GM23338 (cell line): ENCODE results near the gene DCLK1.

Experiments used
- CREB1 ChIP-seq: fragments of 250-450 bp; sonication (Bioruptor Pico); IDR thresholded peaks from 2 replicates; pipeline ENCODE4 v1.5.0; 2020; ENCODE audit warnings: low read depth, mild to moderate bottlenecking, moderate library complexity
- EZH2phosphoT487 ChIP-seq: fragments of 200-600 bp; sonication (generic); IDR thresholded peaks from one replicate; pipeline ENCODE4 v1.8.1; 2018; ENCODE audit warnings: antibody characterized with exemption; ENCODE audit not compliant: unreplicated experiment
- POLR2AphosphoS5 ChIP-seq: IDR thresholded peaks from 2 replicates; pipeline ENCODE4 v1.6.1; 2016; ENCODE audit warnings: antibody characterized with exemption, low read depth
- TF ChIP-seq, protein P1 (sequence below), 2 experiments: fragments of 200-600 bp in 1 of 2; sonication (generic) in 1 of 2; conservative IDR thresholded peaks; 2 replicates each; pipeline versions ENCODE4 v1.5.1 to v1.6.1; 2016 to 2017; ENCODE audit warnings: antibody characterized with exemption in 2 of 2, low read depth in 2 of 2, mild to moderate bottlenecking in 2 of 2, moderate library complexity in 1 of 2
- TF ChIP-seq, protein P2 (sequence below): IDR thresholded peaks from one replicate; pipeline ENCODE4 v1.6.1; 2018; ENCODE audit warnings: antibody characterized with exemption; ENCODE audit not compliant: unreplicated experiment

DNA sequence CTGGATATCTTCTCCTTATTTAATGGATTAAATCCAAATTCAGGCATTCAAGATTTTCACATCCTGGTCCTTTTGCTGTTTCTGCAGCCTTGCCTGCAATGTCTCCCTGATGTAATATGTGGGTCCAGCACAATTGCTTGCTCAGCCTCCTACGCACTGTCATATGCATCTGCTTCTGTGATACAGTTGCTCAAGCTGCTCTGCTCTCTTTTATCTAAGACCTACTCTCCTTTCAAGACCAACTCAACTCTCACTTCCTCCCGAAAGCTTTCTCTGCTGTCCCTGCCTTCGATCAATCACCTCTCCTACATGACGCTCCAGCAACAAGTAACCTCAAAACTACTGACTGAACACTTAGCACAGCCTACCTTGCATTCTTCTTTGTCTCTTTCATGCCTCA, 138.2 kb downstream of the DCLK1 start:
- TF ChIP-seq, protein P1, sequence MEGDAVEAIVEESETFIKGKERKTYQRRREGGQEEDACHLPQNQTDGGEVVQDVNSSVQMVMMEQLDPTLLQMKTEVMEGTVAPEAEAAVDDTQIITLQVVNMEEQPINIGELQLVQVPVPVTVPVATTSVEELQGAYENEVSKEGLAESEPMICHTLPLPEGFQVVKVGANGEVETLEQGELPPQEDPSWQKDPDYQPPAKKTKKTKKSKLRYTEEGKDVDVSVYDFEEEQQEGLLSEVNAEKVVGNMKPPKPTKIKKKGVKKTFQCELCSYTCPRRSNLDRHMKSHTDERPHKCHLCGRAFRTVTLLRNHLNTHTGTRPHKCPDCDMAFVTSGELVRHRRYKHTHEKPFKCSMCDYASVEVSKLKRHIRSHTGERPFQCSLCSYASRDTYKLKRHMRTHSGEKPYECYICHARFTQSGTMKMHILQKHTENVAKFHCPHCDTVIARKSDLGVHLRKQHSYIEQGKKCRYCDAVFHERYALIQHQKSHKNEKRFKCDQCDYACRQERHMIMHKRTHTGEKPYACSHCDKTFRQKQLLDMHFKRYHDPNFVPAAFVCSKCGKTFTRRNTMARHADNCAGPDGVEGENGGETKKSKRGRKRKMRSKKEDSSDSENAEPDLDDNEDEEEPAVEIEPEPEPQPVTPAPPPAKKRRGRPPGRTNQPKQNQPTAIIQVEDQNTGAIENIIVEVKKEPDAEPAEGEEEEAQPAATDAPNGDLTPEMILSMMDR (conservative IDR thresholded peaks at IDR 0.05; ENCODE audit: low read depth in 2 of 2) = no peak
- no peak for TF ChIP-seq EZH2phosphoT487
- TF ChIP-seq, protein P2, sequence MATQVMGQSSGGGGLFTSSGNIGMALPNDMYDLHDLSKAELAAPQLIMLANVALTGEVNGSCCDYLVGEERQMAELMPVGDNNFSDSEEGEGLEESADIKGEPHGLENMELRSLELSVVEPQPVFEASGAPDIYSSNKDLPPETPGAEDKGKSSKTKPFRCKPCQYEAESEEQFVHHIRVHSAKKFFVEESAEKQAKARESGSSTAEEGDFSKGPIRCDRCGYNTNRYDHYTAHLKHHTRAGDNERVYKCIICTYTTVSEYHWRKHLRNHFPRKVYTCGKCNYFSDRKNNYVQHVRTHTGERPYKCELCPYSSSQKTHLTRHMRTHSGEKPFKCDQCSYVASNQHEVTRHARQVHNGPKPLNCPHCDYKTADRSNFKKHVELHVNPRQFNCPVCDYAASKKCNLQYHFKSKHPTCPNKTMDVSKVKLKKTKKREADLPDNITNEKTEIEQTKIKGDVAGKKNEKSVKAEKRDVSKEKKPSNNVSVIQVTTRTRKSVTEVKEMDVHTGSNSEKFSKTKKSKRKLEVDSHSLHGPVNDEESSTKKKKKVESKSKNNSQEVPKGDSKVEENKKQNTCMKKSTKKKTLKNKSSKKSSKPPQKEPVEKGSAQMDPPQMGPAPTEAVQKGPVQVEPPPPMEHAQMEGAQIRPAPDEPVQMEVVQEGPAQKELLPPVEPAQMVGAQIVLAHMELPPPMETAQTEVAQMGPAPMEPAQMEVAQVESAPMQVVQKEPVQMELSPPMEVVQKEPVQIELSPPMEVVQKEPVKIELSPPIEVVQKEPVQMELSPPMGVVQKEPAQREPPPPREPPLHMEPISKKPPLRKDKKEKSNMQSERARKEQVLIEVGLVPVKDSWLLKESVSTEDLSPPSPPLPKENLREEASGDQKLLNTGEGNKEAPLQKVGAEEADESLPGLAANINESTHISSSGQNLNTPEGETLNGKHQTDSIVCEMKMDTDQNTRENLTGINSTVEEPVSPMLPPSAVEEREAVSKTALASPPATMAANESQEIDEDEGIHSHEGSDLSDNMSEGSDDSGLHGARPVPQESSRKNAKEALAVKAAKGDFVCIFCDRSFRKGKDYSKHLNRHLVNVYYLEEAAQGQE = no peak
- no peak for TF ChIP-seq POLR2AphosphoS5
- TF ChIP-seq CREB1 (CRISPR knock-in tag) = no peak
